OCI-LY3 (cell line): ENCODE results near the gene DIPK1A.

Source experiments
- EZH2phosphoT487 ChIP-seq: fragments of 200-600 bp; shearing (Covaris generic); IDR thresholded peaks from 2 replicates; pipeline ENCODE4 v1.6.1; 2018; ENCODE audit warnings: antibody characterized with exemption, mixed run types, low read depth
- TF ChIP-seq, protein P1 (sequence below): fragments of 200-600, 300-600 bp; sonication (generic); IDR thresholded peaks from 2 replicates; pipeline ENCODE4 v1.5.1; 2014; ENCODE audit warnings: antibody characterized with exemption, low read length, low read depth

DNA sequence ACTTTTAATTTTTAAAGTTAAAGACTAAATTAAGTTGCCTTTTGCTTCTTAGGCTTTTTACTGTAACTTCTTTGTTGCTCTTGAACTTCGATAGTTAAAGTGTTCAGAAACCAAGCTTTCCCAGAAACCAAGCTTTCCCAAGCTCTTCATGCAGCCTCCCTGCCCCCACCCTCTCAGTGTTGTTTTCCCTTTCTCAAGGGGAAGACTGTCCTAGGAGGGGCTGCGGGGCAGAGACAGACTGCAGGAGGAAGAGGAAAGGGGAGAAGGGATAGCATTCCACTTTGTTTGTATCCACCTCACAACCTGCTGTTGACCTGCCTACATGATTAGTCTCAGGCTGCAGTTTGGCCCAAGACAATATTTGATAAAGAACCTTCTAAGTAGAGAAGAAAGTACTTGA, 39.0 kb upstream of the DIPK1A start:
- TF ChIP-seq, protein P1, sequence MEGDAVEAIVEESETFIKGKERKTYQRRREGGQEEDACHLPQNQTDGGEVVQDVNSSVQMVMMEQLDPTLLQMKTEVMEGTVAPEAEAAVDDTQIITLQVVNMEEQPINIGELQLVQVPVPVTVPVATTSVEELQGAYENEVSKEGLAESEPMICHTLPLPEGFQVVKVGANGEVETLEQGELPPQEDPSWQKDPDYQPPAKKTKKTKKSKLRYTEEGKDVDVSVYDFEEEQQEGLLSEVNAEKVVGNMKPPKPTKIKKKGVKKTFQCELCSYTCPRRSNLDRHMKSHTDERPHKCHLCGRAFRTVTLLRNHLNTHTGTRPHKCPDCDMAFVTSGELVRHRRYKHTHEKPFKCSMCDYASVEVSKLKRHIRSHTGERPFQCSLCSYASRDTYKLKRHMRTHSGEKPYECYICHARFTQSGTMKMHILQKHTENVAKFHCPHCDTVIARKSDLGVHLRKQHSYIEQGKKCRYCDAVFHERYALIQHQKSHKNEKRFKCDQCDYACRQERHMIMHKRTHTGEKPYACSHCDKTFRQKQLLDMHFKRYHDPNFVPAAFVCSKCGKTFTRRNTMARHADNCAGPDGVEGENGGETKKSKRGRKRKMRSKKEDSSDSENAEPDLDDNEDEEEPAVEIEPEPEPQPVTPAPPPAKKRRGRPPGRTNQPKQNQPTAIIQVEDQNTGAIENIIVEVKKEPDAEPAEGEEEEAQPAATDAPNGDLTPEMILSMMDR, result no peak
- no peak for TF ChIP-seq EZH2phosphoT487
